NCI-H2029 (cell line): ENCODE results near the gene PARVA.
"Not testable (repeated sequence)": the region's sequence is repeated elsewhere in the genome, so short reads cannot be mapped to it uniquely, and the experiment has no call there.

Source experiments
- DNase-seq: peaks from one replicate; lab custom pipeline; 2025; lab: John Stamatoyannopoulos, UW

The PARVA gene

DNA sequence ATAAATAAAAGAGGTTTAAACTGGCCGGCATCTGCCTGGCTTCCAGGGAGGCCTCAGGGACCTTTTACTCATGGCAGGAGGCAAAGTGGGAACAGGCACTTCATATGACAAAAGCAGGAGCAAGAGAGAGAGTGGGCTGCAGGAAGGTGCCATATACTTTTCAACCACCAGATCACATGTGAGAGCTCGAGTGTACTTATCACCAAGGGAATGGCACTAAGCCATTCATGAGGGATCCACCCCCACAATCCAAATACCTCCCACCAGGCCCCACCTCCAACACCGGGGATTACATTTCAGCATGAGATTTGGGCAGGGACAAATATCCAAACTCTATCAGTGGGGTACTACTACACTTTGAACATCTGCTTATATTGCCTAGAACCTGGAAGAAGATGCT, 126.5 kb downstream of the PARVA start:
- no peak for DNase-seq

DNA sequence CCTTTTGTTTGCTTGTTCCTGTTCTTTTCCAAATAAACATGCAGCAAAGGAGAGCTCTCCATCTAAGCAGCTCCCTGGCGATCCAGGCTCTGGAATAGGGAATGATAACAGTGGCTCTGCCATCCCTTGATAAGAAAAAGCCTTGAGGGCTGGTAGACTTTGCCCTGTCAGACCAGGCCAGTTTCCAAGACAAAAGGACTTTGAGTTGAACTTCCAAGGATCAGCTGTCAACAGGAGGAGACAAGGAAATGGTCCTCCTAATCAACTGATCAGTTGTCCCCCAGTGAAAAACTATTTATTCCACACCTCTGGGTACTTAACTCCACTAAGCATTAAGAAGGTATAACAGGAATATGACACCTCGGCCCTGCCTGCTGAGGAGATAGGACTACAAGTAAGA, 127.8 kb downstream of the PARVA start:
- DNase-seq = no peak

DNA sequence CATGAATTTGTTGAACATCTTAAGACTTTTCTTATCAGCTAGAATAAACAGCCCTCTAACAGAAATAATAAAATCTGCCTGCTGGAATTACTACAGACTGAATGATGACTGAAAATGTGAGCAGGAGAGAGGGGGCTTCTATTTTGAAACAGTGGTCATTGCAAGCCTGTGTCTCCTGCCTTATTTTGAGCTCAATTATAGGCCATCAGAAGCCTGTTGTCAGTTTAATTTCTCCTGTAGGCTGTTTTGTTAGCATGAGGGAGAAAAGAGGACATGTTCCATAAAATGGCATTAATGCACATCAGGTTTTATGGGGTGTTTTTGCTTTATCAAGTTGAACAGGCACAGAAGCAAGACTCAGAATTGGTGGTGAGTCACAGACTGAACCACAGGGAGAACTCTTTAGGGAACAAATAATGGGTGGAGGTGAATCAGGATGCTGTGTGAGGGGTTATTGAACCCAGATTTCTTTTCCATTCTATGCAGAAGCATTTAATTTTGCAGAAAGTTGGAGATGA, 129.1 kb downstream of the PARVA start:
- DNase-seq = no peak

DNA sequence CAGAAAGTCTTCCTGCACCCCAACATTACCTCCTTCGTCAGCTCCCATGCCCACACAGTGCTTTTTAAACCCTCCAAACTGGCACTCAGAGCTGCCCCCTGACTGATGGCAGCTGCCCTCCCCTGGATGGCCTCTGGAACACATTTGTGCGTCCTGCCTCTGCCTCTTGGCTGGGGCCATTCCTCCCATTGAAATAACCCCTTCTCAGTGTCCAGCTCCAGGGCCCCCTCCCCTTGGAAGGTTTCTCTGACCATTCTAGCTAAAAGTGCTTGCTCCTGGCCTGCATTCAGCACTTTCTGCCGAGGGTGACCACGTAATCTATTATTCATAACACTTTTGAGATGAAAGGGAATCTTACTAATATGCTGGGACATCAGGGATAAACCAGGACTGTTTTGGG, 130.0 kb downstream of the PARVA start:
- DNase-seq = no peak

DNA sequence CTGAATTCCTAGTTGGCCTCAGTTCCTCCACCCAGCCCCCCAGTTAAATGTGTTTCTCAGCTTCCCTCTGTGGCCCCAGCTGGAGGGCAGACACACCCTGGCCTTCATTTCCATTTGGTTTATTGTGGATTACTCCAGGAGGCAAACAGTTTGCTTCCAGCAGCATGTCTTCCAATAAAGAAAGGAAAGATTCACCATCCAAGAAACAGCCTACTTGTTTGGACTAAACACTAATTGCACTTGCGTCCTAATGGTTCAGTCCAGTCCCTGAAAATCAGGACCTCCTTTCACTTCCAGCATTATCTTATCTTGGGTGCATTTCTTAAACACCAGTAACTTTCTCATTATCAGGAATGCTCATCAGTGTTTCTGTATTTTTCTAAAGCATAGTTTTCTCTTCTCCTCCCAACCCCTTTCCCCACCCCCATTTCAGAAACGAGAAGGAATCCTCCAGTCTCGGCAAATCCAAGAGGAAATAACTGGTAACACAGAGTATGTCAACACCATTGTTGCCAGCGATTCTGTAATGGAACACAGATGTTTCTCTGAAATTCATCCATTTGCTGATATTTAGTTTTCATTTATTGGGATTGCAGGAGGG, 130.9 kb downstream of the PARVA start:
- no peak for DNase-seq

DNA sequence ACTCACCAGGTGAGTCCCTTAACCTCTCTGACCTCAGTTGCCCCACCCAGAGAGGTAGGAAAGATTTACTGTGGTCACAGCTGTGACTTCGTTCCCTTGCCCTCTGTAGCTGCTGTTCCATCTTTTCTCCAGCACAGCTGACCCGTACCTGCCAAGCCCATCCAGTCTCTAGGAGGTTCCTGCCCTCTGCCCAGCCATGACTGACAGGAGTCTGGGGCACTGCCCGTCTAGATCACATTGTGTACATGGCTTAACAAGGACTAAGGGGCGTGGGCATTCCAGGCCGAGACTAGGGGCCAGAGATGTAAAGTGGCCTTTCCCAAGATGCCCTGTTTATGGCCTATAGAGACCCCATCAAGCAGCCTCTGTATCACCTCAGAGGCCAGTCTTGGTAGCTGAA, 132.0 kb downstream of the PARVA start:
- DNase-seq = no peak

DNA sequence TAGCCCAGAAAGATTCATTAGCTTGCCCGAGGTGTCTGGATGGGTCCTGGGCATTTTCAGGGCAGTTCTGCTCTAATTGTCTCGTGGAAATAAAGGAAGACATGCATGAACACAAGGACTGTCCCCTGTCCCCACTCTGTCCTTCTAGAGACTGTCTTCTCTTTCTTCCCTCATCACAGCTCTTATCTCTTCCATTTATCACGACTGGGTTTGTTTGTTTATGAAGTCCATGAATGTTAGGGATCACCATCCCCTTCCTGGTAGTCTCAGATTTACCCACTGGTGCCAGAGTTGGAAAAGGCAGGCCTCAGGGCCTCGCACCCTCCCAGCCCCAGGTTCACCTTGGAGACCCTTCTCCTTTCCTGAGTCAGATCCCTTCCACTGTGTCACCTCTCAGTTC, 134.8 kb downstream of the PARVA start:
- DNase-seq = no peak

DNA sequence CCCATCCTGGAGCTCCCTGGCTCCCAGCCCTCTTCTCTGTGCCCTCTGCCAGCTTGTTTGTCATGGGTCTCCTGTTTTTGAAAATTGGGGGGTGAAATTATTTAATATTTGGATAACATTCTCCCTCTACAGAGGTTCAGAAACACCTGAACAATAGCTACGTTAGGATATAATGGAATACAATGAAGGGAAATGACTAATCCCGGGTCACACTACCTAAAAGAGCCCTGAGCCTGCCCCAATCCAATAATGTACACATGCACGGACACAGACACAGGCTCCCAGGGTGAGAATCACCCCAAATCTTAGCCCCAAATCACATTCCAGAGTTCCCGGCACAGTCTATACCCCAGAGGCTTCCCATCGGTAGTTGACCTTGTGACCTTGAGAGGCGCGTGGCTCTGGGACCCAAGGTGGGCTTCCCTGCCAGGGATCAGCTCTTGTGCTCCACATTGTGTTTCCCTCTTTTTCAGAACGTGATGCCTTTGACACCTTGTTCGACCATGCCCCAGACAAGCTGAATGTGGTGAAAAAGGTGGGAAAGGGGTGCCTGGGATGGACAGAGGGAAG, 135.5 kb downstream of the PARVA start:
- DNase-seq = no peak

DNA sequence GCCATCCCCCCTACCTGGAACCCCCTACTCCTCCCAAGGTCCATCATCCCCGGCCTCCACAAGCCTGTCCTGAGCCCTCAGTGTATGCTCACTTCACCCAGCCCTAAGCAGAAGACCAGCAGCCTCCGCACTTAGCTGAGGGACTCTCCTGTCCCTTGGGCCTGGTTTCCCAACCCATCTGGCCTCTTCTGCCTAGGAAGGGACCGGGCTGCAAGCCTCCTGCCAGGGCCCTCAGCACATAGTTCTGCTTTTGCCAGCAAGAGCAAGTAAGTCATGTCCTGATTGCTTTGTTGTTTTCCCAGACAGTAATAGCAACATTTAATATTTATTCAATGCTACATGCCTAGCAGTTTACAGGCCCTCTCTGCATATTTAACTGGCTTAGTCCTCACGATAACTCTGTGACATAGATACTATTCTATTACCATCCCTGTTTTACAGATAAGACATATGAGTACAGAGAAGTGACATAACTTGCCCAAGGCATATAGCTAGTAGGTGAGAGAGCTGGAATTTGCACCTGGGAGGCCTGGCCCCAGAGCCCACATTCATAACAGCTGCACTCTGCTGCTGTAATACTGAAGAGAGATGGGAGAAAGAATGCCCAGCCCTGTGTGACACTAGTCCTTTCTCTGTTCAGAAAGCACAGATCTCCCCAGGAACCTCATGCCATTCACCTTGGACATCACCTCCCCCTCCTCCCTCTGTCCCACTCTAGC, 139.2 kb downstream of the PARVA start:
- DNase-seq = no peak

DNA sequence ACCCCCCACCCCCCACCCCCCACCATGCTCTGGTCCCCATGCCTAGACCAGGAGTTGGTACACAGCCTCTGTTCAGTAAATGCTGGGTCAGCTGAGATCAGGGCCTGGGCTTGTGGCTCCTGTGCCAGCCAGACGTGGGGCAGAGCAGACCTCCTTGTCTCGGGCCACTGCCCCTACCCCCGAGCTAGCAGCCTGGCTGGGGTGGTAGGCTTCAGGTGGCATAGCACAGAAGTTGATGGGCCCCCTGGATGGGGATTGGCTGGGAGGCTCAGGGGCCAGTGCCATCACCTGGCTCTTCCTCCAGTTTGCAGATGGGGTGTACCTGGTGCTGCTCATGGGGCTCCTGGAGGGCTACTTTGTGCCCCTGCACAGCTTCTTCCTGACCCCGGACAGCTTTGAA, 139.9 kb downstream of the PARVA start:
- DNase-seq = no peak

DNA sequence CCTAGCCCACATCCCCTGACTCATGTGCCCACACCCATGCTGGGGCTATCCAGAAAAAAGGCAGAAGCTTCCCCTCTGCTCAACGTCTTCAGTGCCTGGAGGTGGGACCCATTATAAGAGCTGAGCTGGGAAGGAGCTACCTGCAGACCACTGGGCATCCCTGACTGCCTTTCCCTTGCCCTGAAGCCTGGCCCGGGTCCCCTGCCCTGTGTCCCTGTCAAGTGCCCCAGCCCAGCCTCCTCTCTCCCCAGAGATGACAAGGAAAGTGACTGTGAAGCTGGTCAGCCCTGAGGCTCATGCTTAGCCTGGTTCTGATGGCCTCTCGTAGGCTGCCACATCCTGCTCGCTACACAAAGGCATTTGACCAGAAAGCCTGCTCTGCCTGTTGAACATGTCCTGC, 140.4 kb downstream of the PARVA start:
- DNase-seq = no peak

DNA sequence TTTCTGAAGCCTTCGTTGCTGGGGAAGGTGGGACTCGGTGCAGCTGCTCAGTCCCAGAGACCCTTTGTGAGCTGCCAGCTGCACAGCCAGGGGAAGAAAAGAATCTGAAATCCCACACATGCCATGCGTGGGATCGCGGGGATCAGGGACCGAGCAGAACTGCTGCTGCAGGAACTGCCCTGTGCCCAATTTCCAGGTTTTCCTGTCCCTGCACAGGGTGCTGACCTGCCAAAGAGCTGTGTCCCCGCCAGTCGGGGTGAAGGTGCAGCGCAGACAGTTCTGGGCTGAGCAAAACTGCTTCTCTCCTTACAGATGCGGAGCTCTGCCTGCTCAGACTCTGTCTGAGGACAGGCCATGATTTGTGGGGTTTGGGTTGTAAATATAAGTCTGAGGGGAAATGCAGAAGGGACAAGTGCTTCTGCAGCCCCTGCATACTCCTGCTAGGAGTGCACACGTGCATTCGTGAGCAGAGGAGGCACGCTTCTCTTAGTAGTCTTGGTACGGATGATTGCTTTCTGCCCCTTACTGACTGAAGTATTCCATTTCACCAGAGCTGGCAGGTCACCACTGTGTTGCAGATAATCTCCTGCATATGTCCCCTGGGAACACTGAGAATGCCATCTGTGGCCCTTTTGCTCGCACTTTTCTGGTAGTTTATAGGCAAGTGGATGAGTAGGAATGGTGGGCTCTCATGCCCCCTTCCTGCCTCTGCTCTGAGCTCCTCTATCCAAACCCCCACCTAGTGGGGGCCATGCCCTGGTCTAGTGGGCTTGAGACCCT, 141.4 kb downstream of the PARVA start:
- no peak for DNase-seq

DNA sequence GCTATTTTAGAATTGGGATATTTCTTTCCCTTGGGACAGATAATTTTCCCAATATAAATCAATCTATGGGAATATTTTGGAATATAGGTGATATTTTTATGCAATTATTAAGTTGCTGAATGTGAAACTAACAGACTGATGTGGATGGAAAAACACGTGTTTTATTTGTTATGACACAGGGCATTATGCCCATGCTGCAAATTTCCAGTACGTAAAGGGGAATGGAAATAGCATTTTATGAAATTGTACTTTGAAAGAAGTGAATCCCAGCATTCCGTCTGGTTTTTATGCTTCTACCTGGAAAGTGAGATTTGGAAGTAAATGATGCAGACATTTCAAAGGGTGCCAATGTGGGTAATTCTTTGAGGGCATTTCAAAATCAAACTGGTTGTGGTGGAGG, 142.7 kb downstream of the PARVA start:
- no peak for DNase-seq

DNA sequence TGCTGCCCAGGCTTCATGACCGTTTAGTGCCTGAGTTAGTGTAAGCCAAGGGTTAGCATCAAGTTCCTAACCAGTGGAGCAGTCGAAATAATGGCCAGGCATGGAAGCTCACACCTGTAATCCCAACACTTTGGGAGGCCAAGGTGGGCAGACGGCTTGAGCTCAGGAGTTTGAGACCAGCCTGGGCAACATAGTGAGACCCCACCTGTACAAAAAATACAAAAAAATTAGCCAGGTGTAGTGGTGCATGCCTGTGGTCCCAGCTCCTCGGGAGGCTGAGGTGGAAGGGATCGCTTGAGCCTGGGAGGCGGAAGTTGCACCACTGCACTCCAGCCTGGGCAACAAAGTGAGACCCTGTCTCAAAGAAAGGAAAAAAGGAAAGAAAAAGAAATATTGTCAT, 143.2 kb downstream of the PARVA start:
- DNase-seq = not testable (repeated sequence)

DNA sequence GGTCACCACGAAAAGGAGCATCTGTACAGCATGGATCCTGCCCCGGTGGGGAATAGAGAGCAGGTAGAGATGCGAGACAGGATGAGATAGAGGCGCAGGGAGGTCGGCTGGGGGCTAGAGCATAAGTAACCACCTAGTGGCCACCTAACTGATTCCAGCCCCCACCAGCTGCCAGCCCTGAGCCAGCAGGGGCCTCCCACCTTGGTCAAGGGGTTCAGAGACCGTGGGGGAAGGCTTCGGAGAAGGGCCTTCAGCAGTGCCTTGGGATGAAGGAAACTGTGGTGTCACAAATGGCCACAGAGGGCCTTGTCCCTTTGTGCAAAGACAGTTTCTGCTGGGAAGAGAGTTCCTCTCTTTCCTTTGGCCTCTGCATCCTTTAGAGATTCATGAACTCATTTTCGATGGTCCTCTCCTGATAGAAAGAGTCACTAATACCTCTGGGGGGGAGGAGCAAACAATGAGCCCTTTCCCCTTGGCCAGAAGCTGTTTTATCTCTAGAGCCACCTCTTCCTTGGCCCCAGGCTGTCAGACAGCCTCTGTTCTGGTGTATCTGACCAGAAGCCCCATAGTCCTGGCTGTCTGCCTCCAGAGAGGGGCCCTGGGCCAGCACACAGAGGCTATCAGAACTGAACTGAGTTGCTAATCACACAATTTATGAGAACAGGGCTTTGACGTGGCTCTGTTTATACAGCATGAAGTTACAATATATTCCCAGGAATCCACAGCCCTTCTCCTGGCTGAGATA, 146.0 kb downstream of the PARVA start:
- DNase-seq = no peak

DNA sequence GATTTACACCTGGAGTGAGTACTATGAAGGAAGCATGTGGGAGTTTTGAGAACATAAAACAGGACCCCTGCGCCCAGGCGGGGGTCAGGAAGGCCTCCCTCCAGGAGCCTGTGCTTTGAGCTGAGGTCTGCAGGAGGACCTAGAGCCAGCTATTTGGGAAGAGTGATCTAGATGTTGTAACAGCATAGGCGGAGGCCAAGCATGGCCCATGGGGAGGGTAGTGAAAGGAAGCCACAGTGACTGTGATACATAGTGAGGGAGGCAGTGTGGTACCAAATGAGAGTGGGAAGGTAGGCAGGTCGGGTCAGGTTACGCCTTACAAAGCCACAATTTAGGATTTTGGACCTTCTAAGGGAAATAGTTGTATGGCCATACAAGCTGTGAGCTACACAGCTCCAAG, 147.5 kb downstream of the PARVA start:
- no peak for DNase-seq

DNA sequence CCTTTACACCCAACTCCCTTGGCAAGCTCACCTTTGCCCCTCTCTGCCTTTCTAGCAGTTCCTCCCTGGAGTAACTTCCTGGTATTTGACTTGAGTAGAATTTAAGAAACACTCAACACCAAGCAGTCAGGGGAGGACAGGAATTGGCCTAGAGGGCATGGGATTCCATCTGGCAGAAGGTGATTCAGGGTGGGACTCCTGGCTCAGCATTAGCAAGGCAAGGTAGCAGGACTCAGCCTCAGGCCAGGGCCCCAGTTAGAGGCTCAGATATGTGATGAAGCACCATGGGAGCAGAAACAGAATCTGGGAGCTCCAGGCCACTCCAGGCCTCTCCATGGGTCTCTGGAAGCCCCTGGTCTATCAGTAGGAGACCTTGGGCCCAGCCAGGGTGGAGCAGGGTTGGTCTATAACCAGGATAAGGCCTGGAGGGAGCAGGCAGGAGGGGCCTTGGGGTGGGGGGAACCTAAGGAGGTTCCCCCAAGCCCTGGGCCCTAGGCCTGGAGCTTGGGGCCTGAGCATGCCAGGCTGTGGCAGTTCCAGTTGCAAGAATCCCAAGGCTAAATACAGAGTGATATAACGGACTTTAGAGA, 148.2 kb downstream of the PARVA start:
- DNase-seq = no peak

DNA sequence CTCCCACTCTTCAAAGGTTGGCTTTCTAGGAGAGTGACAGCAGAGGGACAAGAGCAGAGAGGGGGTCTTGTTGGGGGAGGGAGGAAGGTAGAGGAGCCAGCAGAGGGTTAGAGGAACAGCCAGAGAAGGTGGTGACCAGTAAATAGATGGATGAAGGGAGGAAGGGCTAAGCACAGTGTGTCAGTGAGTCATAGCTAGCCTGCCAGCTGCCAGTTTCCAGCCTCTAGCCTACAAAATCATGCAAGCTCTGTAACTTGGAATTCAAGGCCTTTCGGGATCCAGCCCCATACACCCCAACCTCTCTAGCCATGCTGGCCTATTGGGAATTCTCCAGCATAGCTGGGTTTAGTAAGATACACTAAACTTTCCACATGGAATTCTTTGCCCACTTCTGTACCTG, 149.4 kb downstream of the PARVA start:
- no peak for DNase-seq

DNA sequence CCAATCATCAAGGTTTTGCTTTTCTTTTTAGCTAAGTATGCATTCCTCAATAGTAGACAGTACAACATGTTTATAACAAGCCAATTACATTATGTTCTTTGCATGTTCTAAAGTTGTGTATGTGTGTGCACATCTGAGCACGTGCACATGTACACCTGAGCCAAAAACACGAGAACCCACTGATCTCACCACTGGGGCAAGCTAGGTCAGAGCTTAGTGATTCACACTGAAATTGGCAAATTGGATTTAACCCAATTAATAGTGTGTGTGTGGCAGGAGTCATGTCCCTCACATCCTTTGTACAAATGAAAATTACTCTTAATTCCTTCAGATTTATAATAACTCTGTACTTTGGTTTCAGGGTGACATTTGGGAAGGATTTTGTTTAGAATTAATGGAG, 151.1 kb downstream of the PARVA start:
- no peak for DNase-seq

DNA sequence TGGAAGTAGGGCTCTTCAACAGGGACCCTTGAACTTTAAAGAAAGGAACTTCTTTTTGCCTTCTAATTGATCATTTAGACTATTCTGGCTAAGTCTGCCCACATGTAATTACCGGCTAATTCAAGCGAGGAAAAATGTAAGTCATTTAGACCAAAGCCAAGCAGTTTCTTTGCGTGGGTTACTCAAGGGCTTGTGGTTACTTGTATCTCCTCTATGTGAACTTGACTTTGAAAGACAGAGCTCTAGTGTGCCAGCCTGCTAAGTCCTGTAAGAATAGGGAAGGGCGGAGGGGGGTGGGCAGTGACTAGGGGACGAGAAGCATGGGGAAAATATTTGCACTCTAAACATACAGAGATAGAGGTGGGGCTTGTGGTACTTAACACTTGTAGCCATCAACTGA, 151.7 kb downstream of the PARVA start:
- no peak for DNase-seq

DNA sequence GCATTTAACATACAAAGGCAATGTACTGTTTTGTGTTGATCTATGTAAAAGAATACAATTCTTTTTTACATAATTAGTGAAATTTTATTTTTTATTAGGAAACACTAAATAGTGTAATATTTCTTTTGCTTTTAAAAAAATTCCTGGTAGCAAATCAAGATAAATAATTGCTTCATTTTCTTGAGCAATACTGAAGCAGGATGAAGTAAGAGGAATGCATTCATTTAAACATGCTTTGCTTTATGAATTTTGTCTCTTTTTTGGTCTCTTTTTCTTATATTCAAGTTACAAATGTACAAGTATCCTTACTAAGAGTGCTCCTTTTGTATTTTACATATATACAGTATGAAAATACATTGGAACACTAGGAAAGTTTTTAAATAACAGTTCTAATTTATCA, 152.4 kb downstream of the PARVA start:
- DNase-seq = no peak

DNA sequence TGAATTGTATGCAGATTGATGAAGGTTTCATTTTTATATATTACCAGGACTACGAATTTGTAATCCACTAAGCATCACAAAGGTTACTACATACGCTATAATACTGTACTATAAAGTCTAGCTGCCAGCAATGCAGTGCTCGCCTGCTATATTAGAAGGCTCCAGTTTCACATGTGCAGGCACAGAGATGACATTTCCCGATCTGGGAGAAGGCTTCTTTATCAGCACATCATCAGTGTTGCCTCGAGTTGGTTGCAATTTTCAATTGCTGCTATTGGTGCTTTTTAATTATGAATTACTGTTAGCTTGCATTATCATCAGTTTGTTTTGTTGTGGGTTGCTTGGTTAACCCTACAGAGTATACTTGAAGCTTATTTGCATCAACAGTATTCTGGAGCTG, 153.6 kb downstream of the PARVA start:
- no peak for DNase-seq
